ENCODE data around the gene BRI3.
A peak's percentile ranks its signal among the peaks of the same experiment; 100 is the strongest.

The BRI3 gene

DNA sequence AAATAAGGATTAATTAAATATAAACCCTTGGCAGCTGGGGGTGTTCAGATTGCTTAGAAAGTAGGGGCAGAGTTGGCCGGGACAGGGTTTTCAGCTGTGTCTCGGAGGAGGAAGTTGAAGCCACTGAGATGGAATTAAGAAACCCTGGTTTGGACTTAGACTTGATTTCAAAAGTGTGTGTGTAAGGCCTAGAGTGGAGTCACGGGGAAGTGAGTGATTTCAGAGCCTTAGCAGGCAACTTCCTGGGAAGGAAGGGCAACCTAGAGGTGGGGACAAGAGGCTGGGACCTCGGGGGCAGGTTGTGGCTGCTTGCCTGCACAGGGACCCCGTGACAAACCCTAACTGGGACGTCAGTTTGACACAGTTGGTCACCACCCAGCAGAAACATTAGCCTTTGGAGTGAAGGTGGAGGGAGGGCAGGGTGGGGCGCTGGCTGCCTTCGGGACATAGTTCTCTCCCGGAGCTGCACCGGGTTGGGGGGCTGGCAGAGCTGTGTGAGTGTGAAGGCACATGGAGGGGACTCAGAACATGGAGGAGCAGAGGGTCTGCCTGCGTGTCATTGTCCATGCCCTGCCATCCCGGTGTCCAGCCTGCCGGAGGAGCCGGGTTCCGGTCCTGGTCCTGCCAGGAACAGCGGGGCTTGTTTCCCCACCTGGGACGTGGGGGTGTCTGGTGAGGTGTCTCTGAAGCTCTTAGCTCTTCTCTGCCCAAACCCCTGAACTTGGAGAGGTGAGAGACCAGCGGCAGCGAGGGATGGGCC, 1.8 kb downstream of the BRI3 start:
- peak overlapping the region; percentile 93 for H3K4me3 ChIP-seq (ENCODE audit: low read length)
- TF ChIP-seq, protein P1, sequence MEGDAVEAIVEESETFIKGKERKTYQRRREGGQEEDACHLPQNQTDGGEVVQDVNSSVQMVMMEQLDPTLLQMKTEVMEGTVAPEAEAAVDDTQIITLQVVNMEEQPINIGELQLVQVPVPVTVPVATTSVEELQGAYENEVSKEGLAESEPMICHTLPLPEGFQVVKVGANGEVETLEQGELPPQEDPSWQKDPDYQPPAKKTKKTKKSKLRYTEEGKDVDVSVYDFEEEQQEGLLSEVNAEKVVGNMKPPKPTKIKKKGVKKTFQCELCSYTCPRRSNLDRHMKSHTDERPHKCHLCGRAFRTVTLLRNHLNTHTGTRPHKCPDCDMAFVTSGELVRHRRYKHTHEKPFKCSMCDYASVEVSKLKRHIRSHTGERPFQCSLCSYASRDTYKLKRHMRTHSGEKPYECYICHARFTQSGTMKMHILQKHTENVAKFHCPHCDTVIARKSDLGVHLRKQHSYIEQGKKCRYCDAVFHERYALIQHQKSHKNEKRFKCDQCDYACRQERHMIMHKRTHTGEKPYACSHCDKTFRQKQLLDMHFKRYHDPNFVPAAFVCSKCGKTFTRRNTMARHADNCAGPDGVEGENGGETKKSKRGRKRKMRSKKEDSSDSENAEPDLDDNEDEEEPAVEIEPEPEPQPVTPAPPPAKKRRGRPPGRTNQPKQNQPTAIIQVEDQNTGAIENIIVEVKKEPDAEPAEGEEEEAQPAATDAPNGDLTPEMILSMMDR (conservative IDR thresholded peaks at IDR 0.05; ENCODE audit: low read length), result no peak
- DNase-seq (ENCODE audit: low read depth), result peak; percentile 82

DNA sequence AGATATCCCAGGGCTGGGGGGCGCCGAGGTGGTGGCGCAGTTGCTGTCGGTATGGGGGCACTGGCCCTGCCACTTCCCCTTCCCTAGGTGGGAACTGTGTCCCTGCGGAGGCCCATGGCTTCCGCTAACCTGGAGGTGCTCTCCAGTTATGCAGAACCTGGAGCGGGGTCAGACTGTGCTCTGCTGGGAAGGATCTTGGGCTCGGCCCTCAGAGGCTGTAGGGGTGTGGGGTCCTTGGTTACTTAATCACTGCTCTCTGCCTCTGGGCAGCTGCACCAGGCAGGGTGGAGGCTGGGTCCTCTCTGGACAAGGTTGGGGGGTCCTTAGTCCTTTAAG, 2.4 kb downstream of the BRI3 start:
- H3K4me3 ChIP-seq (ENCODE audit: low read length), result peak overlapping the region; percentile 93
- no peak for DNase-seq (ENCODE audit: low read depth)

DNA sequence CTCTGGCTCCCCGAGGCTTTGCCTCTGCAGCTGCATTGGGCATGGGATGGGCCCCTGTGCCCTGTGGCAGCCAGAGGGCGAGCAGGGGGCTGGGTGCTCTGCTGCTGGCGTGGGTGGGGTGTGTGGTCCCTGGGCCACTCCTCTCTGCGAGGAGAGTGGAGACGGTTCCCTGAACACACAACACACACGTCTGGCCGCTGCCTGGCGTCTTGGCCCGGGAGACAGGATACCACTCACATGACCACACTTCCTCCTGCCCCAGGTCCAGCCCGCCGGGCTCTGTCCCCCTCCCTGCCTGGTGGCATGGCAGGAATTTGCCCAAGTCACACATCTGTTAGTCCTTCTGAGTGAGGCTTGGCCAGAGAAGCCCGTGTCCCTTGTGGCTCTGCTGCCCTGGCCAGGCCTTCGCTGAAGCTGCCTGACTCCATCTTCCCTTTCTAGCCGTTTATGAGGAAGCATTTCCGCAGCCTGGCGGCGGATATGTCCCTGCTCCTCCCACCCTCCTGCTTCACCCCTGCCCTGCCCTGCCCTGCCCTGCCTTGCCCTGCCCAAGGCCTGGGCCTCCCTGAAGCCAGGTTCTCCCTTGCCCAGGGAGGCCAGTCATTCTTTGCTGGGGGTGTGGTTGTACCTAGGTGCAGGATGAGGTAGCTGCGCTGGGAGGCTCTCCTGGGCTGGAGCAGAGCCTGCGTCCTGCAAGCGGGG, 3.0 kb downstream of the BRI3 start:
- H3K4me3 ChIP-seq (ENCODE audit: low read length), result peak overlapping the region; percentile 93
- TF ChIP-seq, protein P1 (conservative IDR thresholded peaks at IDR 0.05; ENCODE audit: low read length), result no peak; the same call in 1 of the 2 replicates
- peak; percentile 97 for DNase-seq (ENCODE audit: low read depth)

More for the DNA sequence above, 2.4 kb downstream of the BRI3 start:
- TF ChIP-seq, protein P1 (conservative IDR thresholded peaks at IDR 0.05; ENCODE audit: low read length), result no peak

DNA sequence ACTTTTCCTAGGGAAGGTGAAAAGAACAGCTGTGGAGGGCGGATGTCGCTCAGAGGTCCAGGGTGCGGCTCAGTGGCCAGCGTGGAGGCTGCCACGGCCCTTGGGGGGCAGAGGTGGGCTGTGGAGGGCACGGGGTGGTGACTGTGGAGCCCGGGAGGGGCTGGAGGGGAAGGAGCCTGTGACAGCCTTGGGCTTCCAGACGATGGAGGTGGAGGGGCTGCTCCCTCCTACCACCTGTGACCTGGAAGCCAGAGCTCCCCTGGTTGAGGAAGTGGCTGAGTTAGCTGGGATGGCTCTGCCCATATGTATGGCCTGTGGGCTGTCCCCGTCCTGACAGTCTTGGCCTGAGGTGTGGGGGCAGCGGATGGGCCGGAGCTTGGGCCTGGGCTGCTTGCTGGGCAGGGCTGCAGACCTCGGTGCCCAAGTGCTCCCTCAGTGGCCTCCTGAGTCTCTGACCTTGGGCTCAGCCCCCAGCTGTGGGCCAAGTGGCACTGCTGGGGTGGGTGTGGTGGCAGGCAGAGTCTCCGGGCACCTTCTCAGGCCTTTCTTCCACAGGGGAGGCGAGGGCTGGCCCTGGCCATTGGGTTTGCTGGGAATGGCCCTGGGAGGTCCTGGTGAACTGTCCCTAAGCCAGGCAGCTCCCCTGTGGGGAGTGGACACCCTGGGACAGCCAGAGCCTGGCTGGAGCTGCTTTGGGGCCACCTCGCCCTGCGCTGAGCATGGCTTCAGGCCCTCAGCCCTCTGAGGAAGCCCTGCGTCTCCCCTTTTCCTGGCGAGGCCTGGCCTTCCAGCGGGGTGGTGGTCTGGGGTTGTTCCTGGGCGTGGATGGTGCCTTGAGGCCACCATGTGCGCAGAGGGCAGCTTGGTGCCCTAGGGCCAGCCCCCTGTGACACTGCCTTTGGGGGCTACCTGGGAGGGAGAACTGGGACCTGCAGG, 3.9 kb downstream of the BRI3 start:
- peak overlapping the region; percentile 93 for H3K4me3 ChIP-seq (ENCODE audit: low read length)
- TF ChIP-seq, protein P1 (conservative IDR thresholded peaks at IDR 0.05; ENCODE audit: low read length), result no peak
- no peak for DNase-seq (ENCODE audit: low read depth)

DNA sequence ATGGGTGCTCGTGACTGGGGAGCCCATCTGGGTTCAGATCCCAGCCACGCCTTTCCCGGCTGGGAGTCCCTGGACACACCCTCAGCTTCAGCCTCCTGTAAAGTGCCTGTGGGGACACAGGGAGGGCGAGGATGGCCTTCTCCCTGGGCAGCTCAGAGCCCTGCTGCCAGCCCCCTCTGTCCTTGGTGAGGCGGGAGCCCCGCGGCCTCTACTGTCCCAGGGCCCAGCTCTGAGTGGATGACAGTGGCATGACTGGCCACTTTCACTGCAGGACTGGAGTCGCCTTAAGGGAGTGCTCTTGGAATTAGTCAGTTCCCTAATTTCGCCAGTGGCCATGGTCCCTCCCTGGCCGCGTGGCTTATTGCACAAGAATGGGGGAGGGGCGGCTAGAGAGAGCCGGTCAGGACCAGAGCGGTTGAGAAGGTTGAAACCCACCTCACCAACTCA, 4.6 kb downstream of the BRI3 start:
- peak overlapping the region; percentile 93 for H3K4me3 ChIP-seq (ENCODE audit: low read length)
- TF ChIP-seq, protein P1 (conservative IDR thresholded peaks at IDR 0.05; ENCODE audit: low read length), result no peak
- peak; percentile 73 for DNase-seq (ENCODE audit: low read depth)

DNA sequence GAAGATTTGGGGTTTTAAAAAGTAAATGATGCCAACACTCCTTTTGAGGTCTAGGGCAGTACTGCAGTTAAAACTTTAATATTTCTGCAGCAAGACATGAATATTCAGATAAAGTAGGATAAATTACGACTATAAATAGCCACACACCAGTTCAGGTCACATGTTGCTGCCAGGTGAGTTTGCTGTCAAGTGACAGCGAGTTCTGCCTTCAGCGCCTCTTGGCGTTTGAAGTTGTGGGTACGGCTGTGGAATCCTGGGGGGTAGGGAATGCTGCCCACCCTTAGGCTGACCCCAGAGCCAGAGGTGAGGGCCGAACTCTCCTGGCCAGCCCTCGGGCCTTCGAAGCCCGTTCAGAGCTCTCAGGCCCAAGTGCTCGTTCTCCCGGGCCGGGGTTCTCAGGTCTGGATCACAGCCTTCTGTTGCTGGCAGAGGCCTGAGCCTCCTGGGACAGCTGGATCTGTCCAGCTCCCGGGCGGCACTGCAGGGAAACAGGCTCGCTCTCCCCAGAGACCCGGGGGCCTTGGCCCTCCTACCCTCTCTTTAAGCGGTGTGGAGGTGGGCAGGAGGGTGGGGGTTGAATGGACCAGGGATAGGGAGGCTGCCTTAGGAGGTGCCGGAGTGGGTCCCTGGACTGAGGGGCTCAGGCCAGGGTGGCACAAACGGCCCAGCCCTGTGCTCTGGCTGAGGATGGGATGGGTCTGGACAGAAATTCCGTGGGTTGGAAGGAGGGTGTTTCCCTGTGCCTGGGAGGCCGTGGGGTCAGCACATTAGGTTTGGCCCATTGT, 5.4 kb downstream of the BRI3 start:
- DNase-seq (ENCODE audit: low read depth), result no peak

More for the DNA sequence above, 5.4 kb downstream of the BRI3 start:
- peak overlapping the region; percentile 93 for H3K4me3 ChIP-seq (ENCODE audit: low read length)
- TF ChIP-seq, protein P1 (conservative IDR thresholded peaks at IDR 0.05; ENCODE audit: low read length), result no peak

All from AG10803 (cell line).